GM18505 (cell line): ENCODE results near the gene SLC4A4.

Experiments used
- ATAC-seq: cut with Tn5 transposase; IDR thresholded peaks from one replicate; pipeline ENCODE4 v1.9.1; 2021; ENCODE audit not compliant: unreplicated experiment
- POLR2A ChIP-seq: IDR thresholded peaks from 4 replicates; pipeline ENCODE4 v1.6.1; 2011; ENCODE audit warnings: borderline replicate concordance; ENCODE audit not compliant: insufficient read depth, insufficient read length; ENCODE audit errors: extremely low read depth

SLC4A4 gene

DNA sequence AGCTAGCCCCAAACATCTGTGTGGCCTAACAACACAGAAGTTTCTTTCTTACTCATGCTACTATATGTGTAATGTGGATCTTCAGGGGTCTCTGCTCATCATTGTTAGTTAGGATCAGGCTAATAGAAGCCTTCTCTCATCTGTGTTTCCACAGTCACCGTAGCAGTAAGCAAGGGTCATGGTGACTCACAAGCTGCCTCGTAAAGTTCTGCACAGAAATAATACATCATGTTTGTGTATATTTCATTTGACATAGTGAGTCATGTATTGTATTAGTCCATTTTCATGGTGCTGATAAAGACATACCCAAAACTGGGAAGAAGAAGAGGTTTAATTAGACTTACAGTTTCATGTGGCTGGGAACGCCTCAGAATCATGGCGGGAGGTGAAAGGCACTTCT lies 38.7 kb downstream of the SLC4A4 start:
- ATAC-seq: no peak

DNA sequence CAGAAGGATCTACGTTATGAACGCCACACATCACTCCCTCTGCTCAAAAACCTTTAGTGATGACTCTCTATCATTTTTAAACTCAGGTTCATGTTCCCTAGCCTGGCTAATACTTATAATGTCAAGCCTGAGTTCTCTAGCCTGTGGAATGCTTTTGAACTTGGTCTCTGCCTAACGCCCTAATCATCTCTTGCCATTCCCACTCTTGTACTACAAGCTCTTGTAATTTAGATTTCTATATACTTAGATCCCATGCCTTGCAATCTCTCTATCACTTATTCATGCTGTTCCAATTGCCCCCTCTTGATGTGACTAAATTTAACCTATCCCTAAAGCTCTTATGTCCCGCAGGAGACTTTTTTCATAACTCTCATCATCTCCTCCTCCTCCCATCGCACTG lies 40.3 kb downstream of the SLC4A4 start:
- TF ChIP-seq POLR2A: no peak
- ATAC-seq: no peak

More for the DNA sequence above, 38.7 kb downstream of the SLC4A4 start:
- no peak for TF ChIP-seq POLR2A

DNA sequence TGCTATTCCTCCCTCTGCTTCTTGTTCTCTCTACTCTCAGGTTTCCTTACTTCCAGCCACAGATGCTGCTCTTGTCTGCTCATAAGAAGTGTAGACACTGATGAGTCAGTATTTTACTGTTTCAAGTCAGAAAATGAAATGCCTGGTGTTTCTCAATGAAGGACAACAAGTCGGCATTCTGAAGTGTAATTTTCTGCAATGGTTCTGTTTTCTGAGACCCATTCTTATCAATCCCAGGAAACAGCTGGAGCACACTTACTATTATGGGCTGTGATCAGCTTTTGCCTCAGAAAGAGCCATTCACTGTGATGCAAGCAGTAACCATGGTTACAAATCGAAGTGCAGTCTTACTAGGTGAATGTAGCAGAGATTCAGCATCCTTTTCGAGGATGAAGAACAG lies 42.0 kb downstream of the SLC4A4 start:
- no peak for ATAC-seq

DNA sequence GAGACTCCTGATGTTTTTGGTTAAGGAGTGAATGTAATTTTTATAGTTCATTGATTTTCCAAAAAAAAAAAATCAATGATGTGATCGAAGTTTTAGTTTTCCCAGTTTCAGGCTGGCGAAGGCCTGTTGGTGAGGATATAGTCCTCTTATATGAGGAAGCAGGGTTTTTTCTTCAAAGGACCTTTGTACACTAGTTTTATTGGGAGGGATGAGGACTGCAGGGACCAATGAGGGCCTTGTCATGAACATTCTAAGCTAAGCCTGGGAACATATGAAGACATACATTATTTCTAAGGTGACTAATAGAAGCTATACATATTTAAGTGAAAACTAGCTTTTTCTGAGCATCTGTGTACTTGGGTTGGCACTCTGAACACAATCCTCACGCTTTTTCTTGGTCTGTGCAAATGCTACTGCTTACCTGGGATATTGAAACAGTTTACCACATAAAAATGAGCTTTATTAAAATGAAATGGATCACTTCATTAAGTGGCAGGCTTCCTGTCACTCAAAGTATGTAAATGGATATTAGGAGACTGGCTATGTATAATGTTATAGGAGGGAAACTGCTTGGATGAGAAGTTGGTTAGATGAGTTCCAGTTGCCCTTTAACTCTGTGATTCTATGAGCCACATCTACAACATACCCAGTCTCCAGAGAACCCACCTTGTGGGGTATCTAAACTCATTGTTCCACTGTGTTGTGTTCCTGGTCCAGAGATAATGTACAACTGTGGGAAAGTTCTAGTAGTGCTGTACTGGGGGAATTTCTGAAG lies 43.5 kb downstream of the SLC4A4 start:
- no peak for ATAC-seq
- no peak for TF ChIP-seq POLR2A

More for the DNA sequence above, 42.0 kb downstream of the SLC4A4 start:
- no peak for TF ChIP-seq POLR2A

DNA sequence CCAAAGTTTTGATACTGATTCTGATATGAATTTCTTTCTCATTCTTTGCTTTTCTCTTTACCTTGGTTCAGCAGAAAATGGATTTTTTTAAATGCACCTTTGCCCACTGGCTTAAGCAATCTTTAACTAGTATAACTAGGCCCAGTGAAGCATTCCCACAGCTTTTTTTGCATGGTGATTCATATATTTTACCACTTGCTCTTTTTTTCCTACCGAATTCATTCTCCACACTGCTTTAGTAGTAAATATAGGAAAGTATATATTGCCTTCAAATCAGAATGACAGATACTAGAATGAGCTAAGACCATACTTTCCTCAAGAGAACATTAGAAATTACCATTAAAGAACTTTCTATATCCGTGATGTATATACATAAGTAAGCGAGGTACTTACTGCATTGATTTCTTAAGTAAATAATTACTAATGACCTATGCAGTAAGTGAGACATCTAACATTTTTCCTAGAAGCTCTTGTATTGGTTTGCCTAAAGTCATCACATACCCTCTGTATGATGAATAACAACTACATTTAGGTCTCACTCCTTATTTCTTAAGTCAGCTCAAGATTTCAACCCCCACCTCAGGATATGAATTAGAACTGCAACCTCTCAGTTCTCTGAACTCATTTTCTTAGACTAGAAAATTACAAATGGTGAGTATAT lies 44.2 kb downstream of the SLC4A4 start:
- no peak for ATAC-seq
- no peak for TF ChIP-seq POLR2A

DNA sequence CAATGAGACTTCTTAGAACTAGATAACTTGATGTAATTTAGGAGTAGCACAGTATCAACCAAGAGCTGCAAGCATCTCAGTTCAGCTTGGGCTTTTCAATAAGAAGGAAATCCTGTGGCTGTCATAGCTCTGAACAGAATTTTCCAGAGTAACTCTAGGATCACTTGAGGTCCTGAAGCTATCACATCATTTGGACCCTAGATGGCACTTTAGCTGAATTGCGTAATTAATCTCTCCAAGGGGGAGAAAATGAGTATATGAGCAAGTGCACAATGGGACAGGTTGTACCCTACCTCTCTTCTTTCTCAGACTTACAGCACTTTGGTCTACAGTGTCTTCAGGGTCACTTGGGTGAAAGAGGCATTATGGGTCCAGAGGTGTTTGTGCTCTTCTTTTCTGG lies 45.2 kb downstream of the SLC4A4 start:
- no peak for TF ChIP-seq POLR2A
- no peak for ATAC-seq

DNA sequence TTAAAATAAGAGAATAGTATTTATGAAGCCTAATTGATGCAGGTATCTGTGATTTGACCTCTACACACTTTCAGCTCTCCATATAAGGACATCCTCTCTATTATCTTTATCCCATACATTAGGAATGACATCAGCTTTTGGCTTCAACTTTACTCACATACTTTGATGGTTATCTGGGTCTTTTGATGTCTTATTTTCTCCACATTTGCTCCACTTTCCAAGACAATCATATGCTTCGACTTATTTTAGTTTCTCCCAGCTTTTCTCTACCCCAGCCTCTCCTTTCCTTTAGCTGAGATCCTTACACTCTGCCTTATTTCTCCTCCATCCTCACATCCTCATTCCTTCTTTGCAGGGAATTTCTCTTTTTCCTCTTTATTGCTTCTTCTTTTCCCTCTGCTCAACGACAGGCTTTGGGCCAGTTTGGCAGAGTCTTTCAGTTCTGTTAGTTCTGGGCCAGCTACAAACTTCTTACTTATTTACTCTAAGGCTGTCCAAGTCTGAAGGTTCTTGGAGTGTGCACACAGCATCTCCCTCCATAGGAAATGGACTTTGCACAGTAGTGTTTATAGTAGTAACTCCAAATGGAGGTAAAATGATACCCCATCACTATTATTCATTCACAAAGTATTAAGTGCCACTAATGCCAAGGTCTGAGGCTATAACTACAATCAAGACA lies 50.5 kb downstream of the SLC4A4 start:
- TF ChIP-seq POLR2A: no peak
- ATAC-seq: no peak

DNA sequence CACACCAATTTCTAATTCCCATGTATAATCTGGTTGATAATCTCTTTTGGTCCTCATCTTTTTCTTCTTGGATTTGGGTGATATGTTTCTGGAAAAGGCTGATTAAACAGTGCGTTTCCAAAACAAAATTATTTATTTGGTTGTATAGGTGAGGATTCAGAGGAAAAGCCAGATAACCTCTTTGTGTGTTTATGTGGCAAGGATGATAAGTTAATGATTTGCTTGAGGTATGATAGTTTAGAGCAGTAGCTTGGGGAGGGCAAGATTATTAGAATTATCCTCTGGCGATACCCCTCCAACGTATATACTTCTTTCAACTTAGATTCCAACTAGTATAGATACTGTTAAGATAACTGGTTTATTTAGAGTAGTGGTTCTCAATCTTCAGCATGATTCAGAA lies 53.3 kb downstream of the SLC4A4 start:
- no peak for ATAC-seq
- TF ChIP-seq POLR2A: no peak

DNA sequence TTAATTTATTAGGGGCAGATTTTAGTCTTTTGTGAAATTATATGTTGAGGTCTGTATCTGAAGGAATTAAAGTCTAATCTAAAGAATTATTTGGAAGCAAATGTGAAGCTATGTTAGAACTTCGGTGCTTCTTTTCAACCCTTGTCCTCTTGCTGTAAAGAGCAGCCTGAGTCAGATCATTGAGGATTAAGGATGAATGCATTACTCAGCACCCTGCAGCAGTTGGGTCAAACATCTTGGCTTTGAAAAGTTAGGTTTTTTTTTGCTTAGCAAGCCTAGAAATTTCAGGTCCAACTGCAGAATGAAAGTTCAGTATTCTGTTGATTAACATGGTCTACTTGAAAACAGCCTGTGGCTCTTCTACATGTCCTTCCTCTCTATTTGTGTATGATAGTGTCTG lies 57.6 kb downstream of the SLC4A4 start:
- no peak for ATAC-seq
- TF ChIP-seq POLR2A: no peak

DNA sequence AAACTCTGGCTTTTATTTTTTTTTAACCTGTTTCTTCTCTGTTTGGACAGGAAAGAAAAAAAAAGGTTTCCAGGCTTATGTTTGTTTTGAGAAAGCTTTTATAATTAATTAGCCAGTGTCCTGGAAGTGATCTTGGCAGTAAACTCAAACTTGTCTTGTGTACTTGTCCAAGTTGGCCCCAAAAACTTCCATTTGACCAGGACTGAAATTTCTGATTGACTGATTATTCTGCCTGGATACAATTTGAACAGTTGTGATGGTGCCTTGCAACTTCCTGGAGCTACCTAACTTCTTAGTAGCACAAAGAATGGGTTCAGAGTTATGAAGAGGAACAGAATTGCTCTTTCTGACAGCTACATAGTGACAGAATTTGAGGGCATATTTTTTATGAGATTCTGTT lies 62.0 kb downstream of the SLC4A4 start:
- TF ChIP-seq POLR2A: no peak
- ATAC-seq: no peak

DNA sequence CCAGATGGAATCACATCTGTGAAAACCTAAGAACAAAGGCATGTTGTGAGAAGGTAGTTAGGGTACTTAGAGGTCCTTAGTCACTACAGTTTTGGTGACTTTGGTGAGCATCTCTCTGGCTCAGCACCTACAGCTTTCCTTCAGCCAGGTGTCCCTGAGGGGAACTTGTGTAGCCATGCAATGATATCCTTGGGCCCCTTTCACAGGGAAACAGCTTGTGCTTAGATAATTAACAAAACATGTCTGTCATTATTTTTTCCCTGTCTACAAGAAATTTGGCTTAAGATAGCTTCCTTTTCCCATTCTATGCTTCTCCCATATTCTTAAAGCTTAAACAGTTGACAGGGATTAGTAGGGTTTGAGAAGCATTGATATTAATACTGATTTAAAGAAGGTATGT lies 63.8 kb downstream of the SLC4A4 start:
- no peak for TF ChIP-seq POLR2A
- ATAC-seq: no peak

DNA sequence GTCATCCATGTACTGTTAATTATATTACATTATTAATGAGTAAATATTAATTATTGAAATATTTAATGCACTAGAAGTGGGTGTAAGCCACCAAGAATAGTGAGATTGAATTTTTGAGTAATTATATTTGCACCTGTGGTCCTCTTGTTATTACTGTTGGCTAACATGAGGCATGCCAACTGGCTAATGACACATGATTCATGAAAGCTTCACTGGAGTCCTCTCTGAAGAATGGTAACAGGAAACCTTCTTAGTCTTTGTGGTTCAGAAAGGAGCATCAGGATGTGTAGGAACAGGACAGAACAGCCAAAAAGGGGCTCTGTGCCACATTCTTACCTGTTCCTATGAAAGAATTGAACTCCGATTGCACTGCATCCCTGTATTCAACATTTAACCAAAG lies 65.2 kb downstream of the SLC4A4 start:
- ATAC-seq: no peak
- no peak for TF ChIP-seq POLR2A

DNA sequence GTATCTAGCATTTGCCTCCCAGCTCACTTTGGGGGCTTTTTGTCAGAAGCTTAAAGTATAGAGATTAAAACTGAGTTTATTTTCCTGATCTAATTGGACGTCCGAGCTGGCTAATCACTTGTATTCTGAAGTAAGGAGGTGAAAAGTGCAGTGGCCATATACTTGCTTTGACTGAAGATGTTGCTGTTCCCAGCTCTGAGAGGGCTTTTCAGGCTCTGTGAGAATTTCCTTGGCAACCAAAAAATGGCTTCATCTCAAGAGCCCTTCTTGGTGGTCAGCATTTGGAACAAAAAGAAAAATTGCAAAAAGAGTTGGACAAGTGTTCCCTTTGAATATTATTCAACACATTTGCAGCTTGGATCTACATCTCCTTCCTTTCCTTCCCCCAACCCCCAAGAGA lies 67.0 kb downstream of the SLC4A4 start:
- no peak for ATAC-seq
- no peak for TF ChIP-seq POLR2A
